Placental pericyte (primary cell): Measurements from ENCODE around the gene SFXN3. TPM values are rescaled to one million over a fixed set of nuclear protein-coding genes. Genes with fewer than 3 reads are reported as not detected.

Source experiments
- total RNA-seq: library from RNA; depleted of rRNA; stranded (reverse); fragments of >200 nt; gene quantifications from 2 replicates; pipeline ENCODE4 v1.2.3, GENCODE V29; 2012

SFXN3 gene, protein sequence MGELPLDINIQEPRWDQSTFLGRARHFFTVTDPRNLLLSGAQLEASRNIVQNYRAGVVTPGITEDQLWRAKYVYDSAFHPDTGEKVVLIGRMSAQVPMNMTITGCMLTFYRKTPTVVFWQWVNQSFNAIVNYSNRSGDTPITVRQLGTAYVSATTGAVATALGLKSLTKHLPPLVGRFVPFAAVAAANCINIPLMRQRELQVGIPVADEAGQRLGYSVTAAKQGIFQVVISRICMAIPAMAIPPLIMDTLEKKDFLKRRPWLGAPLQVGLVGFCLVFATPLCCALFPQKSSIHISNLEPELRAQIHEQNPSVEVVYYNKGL
- total RNA-seq, result 67.0 and 145 TPM in 2 replicates

DNA sequence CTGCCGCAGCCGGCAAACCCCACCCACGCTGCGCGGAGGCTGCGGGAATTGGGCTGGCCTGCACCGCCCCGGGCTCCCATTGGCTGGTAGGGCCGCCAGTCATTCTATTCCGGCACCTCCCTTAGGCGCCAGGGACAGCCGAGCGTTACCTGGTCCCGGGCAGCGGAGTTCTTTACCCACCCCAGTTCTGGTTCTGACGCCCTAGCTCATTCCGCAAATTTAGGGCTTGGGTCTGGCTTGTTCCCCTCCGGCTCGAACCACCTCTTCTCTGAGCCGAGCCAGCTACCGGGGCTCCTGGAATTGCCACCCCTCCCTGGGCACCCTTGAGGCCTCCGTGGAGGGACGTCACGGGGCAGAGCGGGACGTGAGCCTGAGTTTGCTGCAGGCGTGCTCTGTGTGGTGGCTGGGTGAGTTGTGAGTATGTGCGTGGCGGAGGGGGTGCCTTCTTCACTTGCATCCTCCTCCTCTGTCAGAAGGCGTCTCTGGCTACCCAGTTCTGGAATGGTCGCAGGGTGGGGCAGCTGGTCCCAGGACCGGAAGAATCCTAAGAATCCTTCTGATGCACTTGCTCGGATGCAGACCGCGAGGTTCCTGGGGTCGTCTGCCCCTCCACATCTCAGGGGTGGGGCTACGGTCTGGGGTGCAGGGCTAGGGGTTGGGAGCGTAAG lies at the start of gene SFXN3, which contains the start of gene PDZD7:
SFXN3 (plus strand) TSS at position 107 of the 668 bp plus-strand sequence. CDS start 3,461 bp downstream, outside the sequence.
PDZD7 (minus strand) TSS at position 2 of the 668 bp plus-strand sequence. CDS start 910 bp downstream, outside the sequence.

DNA sequence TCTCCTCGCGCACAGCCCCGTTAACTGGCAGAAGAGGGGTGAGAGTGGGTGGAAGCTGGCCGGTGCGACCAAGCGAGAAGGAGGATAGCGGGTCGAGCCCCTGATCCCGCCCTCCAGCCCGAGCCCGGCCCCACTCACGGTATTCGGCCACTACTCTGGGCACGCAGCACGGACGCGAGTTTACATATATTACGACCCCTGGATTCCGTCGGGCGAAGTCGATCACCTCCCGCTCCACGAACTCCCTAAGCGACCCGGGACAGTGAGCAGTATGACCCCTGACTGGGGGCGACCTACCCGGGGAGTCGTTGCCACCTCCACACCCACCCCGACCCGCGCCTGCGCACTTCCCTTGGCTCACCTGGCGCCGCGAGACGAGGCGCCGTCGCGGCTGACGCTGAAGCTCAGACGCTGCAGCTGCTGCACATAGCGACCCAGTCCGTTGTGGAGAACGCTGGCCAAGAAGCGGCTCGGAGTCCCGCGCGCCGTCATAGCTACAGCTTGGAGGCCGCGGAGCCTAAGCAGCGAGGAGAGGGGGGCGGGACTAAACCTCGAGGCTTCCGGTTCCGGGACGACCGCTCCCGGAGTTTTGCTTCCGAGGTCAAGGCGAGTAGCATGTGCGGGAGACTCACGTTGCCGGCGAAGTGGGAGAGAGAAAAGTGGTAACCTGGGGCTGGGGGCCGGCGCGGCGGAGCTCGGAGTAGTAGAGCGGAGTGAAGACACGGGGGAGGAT lies 43.9 kb upstream of the SFXN3 start, which contains the start of the genes MRPL43 and TWNK:
MRPL43 (minus strand) TSS at position 546 of the 733 bp plus-strand sequence; CDS start at position 492, 54 bp downstream.
TWNK (plus strand) TSS at position 592 of the 733 bp plus-strand sequence. CDS start 668 bp downstream, outside the sequence.

DNA sequence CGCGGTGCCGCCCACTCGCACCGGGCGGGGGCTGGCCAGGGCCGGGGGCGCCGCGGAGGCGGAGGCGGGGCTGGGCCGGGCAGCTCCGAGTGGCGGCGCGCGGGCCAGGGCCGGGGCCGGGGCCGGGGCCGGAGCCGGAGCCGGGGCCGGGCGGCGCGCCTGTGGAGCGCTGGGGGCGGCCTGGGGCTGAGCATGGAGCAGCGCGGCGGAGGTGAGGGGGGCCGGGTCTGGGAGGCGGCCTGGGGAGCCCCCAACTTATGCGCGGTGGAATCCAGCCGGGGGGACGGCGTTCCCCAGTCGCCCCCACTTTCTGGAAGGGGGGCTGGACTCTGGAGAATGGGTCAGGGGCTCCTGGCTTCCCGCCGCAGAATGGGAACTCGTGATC lies 31.3 kb upstream of the SFXN3 start, which contains the start of gene LZTS2:
LZTS2 (plus strand) TSS at position 67 of the 385 bp plus-strand sequence. CDS start 2,731 bp downstream, outside the sequence.

DNA sequence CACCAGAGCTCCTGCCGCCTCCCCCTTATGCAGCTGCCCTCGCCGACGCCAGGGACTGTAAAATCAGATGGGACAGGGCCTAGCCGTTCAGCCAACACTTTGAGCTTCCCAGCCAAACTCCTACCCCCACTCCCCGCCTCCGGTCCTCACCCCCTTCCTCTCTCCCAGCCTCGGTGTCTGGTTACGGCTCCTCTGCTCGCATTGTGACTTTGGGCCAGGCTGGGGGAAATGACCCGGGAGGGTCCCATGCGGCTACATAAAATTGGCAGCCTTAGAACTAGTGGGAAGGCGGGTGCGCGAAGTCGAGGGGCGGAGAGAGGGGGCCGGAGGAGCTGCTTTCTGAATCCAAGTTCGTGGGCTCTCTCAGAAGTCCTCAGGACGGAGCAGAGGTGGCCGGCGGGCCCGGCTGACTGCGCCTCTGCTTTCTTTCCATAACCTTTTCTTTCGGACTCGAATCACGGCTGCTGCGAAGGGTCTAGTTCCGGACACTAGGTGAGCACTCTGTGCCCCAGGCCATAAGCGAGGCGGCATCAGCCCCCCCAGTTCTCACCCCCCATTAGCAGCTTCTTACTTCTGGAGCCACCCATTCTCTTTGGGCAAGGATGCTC lies 30.7 kb downstream of the SFXN3 start, which contains the start of gene KAZALD1:
KAZALD1 (plus strand) TSS at position 366 of the 608 bp plus-strand sequence. CDS start 604 bp downstream, outside the sequence.

Other genes with a start within 250 kb of the SFXN3 start
- gene SLF2, start 118.3 kb upstream of the SFXN3 start, total RNA-seq, result 26.7 and 52.3 TPM in 2 replicates
- gene SEMA4G, start 61.7 kb upstream of the SFXN3 start, total RNA-seq, result 0.66 and 1.0 TPM in 2 replicates
- gene MRPL43, start 43.7 kb upstream of the SFXN3 start, total RNA-seq, result 53.2 and 66.9 TPM in 2 replicates
- 5.6 and 6.1 TPM in 2 replicates for gene TWNK, start 43.7 kb upstream of the SFXN3 start, total RNA-seq
- 77.5 and 91.2 TPM in 2 replicates for gene LZTS2, start 31.4 kb upstream of the SFXN3 start, total RNA-seq
- 0.22 and 0.57 TPM in 2 replicates for gene PDZD7, start 105 bp upstream of the SFXN3 start, total RNA-seq
- 7.9 and 12.2 TPM in 2 replicates for gene KAZALD1, start 30.8 kb downstream of the SFXN3 start, total RNA-seq
- gene TLX1, start 100.1 kb downstream of the SFXN3 start, total RNA-seq, result not detected in 2 replicates
- not detected in 2 replicates for gene LBX1, start 198.2 kb downstream of the SFXN3 start, total RNA-seq